G401 (cell line): ENCODE results near the gene ENTREP1. TPM values are rescaled to one million over a fixed set of nuclear protein-coding genes. Genes with fewer than 3 reads are reported as not detected.
"Not testable (repeated sequence)": the region's sequence is repeated elsewhere in the genome, so short reads cannot be mapped to it uniquely, and the experiment has no call there.

Experiments used
- DNase-seq: peaks from one replicate; pipeline ENCODE4 v3.0.0-alpha.2; 2015; ENCODE audit warnings: low spot score
- in situ Hi-C: cut with HindIII; loops from 2 replicates; pipeline ENCODE4 v1.10.0; 2016; ENCODE audit warnings: low sequenced_read_pairs, mixed read lengths
- total RNA-seq: library from RNA; depleted of rRNA; stranded (reverse); fragments of >200 nt; shearing (Covaris generic); gene quantifications from 2 replicates; pipeline ENCODE4 v1.2.3, GENCODE V29; 2014; rRNA removed

Gene ENTREP1, protein sequence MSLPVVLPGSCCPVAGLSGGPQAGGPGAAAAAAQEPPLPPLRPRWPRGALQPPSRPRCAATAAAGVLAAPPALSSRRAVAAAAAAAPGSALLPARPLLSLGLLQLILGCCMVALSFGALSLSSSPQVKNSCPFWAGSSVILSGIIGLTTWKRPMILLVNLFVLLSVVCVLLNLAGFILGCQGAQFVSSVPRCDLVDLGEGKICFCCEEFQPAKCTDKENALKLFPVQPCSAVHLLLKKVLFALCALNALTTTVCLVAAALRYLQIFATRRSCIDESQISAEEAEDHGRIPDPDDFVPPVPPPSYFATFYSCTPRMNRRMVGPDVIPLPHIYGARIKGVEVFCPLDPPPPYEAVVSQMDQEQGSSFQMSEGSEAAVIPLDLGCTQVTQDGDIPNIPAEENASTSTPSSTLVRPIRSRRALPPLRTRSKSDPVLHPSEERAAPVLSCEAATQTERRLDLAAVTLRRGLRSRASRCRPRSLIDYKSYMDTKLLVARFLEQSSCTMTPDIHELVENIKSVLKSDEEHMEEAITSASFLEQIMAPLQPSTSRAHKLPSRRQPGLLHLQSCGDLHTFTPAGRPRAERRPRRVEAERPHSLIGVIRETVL
- total RNA-seq, result not detected in 2 replicates

DNA sequence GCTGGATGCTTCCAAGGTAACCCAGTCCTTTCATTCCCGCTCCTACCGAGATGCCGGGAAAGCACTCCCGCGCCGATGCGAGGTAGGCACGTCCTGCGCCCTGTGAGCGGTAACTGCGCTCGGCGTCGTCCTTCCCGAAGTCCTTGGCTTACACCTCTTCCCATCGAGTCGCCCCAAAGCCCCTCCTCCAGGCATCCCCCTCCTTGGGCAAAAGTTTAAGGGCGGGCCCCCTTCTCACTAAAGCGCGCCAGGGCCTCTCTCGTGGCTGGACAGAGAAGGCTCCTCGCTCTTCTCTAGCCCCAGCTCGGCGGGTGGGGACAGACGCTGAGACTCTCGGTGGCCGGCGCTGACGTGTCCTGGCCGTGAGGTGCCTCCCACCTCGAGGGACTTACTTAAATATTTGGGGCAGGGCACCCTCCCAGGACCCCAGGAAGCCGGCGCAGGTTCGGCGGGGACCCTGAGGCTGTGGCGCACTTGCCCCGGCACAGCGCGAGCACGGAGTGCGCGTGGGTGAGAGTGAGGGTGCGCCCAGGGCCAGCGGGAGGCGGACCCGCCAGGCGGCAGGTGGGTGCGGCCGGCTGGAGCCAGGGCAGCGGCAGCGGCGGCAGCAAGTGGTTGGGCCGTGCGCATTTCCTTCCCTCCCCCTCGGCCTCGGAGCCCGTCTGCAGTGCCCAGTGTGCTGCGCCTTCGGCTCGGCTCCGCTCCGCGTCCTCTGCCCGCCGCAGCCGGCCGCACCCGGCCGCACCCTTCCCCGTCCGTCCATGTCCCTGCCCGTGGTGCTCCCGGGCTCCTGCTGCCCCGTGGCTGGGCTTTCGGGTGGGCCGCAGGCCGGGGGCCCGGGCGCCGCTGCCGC is at the start of gene ENTREP1:
TSS of gene ENTREP1 (plus strand) at position 667 of the 853 bp plus-strand sequence. CDS start at position 762, 95 bp downstream.
- peak; percentile 7 for DNase-seq
- in situ Hi-C loops, result no loop called here

DNA sequence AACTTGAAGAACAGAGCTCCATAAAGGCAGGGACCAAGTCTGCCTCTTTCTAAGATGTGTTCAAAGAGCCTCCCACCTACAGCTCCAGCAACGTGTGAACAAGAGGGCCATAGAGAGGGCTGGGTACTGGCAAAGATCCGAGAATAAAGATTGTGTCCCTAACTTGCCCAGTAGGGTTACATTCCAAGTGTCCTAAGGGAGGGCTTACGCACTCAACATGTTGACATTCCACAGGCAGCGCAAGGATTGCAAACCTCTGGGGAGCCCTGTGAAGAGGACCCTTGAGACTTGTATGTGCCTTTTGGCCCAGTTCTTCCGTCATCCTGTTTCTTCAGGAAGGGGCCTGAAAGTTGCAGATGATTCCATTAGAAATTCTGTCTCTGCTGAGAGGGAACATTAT is 48.2 kb upstream of the ENTREP1 start:
- no peak for DNase-seq
- in situ Hi-C loops, result no loop called here

DNA sequence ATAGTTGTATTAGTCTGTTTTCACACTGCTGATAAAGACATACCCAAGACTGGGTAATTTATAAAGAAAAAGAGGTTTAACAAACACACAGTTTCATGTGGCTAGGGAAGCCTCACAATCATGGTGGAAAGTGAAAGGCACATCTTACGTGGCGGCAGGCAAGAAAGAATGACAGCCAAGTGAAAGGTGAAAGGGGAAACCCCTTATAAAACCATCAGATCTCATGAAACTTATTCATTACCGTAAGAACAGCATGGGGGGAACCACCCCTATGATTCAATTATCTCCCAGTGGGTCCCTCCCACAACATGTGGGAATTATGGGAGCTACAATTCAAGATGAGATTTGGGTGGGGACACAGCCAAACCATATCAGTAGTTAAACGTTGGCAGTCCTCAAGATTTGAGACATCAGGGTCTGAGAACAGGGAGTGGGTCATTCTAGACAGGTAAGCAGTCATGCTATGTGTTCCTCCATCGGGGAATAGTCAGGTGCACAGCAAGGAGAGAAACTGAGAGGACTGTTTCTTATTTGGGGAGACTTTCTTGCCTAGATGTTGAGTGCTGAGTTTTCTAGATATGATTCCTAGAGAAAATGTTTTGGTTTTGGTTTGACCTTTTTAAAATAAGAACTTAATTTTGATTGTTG is 45.8 kb upstream of the ENTREP1 start:
- DNase-seq, result no peak
- in situ Hi-C loops, result no loop called here

DNA sequence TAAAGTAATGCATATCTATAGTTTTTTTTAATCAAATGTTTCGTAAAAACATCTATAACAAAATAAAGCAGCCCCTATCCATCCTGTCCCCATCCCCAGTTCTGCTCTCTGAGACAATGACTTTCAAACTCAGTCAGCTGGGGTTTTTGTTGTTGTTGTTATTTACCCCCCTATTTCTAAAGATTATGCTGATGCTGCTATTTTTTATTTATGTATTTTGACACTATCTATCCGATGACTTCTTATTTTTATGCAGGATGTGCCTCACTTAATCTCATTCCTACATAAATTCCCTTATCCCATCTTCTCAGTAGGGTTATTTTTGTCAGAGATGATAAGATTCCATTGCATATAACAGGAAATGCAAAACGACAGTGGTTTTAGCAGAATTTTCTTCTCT is 45.3 kb upstream of the ENTREP1 start:
- in situ Hi-C loops, result no loop called here

DNA sequence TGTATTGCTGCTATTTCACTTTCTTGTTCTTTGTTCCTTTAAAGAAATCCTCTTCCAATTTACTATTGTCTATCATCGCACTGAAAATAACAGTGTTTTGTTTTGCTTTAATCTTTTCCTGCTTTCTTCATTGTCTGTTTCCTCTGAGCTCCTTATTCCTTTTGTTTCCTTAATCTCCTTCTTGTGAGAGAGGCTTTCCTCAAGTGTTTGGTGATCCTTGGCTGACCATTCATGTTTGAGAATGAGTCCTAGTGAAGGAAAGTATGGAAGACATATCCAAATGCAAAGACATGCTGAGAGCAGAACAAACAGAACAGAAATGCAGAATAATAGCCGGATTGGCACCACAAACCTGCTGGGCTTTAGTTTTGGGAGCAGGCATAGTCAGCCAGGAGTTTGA is 42.0 kb upstream of the ENTREP1 start:
- DNase-seq, result no peak
- in situ Hi-C loops, result no loop called here

More for the DNA sequence above, 45.3 kb upstream of the ENTREP1 start:
- DNase-seq, result no peak

DNA sequence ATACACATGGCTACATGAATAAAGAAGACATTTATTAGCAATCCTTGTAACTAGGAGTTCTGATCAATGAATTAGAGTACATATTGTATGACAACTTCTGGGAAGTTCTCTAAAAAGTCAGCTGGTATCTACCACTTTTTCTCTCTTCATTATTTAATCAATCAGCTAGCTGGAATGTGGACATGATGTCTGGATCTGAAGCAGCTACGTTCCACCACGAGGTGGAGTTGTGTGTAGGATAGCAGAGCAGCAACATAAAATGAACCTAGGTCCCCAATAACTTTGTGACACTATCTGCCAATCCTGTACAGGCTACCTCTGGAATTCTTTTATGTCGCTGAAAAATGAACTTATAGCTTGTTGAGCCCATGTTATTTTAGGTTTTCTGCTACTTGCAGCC is 32.9 kb upstream of the ENTREP1 start:
- DNase-seq, result no peak
- in situ Hi-C loops, result no loop called here

DNA sequence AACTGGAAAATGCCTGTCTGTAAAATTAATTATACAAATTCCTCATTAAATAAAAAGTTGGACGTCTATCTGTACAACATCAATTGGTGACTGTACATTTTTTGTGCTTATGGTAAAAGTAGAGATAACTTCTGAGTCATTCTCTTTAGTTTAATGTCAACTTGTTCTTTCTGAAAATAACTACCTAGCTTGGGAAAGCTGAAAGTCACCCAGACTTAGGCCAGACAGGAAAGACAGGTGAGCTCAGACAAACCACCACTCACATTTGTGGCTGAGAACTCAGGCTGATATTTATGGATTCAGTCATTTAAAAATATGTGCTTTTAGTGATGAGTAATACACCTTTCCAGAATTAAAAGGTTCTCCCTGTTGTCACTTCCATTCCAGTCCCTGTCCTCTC is 31.9 kb upstream of the ENTREP1 start:
- DNase-seq, result no peak
- in situ Hi-C loops, result no loop called here

DNA sequence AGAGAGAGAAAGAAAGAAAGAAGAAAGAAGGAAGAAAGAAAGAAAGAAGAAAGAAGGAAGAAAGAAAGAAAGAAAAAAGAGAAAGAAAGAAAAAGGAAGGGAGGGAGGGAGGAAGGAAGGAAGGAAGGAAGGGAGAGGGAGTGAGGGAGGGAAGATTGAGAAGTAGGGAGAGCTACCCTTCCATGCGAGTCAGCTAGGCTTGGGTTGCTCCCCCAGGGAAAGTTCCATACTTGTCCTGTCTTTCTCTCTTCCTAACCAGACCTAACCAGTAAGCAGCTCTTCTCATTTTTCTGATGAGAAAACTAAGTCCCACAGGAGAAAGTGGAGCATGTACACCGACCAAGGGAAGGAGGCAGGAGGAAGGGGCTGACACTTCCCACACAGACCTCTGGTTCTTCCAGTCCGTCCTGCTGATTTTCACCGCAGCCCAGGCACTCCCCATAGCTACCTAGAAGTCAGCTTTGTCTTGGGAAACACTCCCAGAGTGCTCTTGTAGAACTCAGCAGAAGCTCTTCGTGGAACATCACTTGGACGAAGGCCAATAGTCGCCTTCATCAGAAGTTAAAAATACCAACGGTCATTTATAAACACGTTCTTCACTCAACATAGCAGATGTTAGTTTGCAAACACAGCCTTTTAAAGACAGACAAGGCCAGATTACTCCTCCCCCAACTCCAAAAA is 29.0 kb upstream of the ENTREP1 start:
- in situ Hi-C loops, result no loop called here
- DNase-seq, result no peak

DNA sequence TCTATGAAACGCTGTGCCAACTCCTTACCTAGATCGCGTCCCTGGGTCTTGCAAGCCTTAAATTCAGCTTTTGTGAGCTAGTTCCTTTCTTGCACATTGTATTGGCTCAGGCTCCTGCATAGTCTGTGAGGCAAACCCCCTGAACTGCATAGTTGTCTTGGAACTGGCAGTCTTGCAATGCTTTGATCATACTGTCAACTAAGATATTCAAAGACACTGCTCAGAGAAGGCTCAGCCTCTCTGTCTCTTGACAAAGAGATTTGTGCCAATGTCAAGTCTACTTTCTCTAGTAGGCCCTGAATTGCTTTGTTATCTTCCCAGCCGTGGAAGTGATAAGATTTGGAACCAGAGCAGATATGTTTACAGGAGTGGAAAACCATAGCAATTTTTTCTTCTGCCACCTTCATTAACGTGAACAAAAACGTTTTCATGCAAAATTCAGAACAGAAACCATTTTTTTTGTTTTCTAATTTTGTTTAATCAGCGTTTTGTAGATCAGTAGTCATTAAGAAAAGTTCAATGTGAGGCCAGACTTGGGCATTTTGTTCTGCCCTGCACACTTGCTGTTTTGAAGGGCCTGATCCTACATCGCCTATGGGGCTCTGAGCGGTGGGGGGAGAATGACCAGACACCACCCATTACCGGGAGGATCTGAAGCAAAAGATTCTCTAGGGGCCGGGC is 27.6 kb upstream of the ENTREP1 start:
- in situ Hi-C loops, result no loop called here
- no peak for DNase-seq

DNA sequence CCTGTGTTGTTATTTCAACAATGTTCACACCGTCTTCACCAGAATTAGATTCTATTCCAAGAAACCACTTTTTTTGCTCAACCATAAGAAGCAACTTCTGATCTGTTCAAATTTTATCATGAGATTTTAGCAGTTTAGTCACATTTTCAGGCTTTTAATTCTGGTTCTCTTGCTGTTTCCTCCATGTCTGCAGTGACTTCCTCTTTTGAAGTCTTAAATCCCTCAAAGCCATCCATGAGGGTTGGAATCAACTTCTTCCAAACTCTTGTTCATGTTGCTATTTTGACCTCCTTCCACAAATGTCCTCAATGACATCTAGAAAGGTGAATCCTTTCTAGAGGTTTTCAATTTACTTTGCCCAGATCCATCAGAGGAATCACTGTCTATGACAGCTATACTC is 25.7 kb upstream of the ENTREP1 start:
- in situ Hi-C loops, result no loop called here
- DNase-seq, result no peak

DNA sequence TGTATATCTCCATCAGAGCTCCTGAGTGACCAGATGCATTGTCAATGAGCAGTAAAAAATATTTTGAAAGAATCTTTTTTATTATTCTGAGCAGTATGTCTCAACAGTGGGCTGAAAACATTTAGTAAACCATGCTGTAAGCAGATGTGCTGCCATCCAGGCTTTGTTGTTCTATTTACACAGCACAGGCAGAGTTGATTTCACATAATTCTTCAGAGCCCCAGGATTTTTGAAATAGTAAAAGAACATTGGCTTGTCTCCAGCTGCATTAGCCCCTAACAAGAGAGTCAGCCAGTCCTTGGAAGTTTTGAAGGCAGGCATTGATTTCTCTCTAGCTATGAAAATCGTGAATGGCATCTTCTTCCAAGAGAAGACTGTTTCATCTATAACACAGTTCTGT is 25.2 kb upstream of the ENTREP1 start:
- no peak for DNase-seq
- in situ Hi-C loops, result no loop called here

DNA sequence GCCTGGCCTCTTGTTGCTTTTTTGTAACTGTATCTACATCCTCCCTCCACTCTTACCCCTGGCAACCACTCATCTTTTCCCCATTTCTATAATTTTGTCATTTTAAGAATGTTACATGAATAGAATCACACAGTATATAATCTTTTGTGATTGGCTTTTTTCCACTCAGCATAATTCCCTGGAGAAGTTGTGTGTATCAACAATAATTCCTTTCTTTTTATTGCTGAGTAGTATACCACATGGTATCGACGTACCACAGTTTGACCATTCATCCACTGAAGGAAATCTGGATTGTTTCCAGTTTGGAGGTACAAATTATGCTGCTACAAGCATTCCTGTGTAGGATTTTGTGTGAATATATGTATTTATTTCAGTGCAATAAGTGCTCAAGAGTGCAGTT is 21.7 kb upstream of the ENTREP1 start:
- DNase-seq, result no peak
- in situ Hi-C loops, result no loop called here

DNA sequence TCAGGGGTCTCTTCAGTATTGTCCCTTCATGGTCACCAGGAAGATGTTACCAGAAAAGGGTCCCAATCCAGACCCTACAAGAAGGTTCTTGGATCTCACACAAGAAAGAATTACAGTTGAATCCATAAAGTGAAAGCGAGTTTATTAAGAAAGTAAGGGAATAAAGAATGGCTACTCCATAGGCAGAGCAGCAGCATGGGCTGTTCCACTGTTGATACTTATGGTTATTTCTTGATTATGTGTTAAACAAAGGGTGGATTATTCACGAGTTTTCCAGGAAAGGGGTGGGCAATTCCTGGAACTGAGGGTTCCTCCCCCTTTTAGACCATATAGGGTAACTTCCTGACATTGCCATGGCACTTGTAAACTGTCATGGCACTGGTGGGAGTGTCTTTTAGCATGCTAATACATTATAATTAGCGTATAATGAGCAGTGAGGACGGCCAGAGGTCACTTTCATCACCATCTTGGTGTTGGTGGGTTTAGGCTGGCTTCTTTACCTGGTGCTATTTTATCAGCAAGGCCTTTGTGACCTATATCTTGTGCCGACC is 18.0 kb upstream of the ENTREP1 start:
- in situ Hi-C loops, DNase-seq: not testable (repeated sequence)

DNA sequence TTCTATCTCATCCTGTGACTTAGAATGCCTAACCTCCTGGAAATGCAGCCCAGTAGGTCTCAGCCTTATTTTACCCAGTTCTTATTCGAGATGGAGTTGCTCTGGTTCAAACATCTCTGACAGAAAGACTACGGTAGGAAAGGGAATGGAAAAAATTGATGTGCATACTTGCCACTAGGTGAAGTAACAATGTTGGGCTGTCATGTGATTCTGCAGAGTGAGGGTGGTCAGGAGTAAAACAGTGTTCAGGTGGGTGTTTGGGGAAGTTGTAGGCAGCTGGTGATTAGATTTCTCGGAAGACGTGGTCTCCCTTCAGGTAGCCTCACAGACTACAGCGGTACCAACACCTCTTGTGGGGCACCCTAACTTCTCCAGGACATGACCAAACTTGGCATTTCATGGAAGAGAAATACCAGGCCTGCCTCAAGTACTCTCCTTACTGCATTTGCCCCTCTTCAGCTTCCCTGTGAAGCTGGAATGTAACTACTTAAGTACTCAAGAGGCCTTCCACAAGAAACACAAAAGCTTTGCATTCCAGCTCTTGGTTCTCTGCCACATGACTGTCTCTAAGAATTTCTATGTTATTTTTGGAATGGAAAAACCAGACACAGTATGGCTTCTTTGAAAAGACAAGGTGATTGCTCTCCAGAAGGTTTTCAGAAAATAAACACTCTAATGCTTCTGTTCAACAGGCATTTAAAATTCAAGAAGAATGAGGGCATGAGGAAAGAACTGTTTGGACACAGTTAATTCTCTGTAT is 17.4 kb upstream of the ENTREP1 start:
- no peak for DNase-seq
- in situ Hi-C loops, result no loop called here

DNA sequence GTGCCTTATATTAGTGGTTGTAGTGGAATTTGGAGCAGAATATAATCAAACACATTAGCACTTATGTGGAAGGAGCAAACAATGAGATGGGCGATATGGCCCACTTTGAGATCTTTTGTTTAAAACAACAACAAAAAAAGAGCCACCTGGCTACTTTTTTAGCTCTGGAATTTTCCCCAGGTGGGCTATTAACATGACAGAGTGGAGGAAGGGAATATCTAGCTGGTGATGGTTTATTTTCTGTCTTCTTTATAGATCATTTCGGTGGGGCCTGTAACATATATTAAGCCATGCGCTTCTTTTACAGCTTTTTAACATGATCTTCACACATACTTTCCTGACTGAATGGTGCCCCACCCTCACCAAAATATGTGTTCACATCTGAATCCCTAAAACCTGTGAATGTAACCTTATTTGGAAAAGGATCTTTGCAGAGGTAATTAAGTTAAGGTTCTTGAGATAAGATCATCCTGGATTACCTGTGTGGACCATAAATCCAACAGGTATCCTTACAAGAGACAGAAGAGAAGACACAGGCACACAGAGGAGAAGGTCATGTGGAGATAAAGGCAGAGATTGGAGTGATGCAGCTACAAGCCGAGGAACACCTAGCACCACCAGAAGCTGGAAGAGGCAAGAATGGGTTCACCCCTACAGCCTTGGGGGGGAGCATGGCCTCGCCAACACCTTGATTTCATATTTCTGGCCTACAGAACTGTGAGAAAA is 16.6 kb upstream of the ENTREP1 start:
- DNase-seq, result no peak
- in situ Hi-C loops, result no loop called here

DNA sequence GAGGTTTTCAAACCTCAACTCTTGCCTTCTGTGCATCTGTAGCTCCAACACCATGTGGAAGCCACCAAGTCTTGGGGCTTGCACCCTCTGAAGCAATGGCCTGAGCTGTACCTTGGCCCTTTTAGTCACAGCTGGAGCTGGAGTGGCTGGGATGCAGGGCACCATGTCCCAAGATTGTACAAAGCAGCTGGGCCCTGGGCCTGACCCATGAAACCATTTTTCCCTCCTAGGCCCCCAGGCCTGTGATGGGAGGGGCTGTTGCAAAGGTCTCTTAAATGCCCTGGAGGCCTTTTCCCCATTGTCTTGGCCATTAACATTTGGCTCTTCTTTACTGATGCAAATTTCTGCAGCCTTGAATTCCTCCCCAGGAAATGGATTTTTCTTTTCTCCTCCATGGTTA is 11.8 kb upstream of the ENTREP1 start:
- DNase-seq, result no peak
- in situ Hi-C loops, result no loop called here

DNA sequence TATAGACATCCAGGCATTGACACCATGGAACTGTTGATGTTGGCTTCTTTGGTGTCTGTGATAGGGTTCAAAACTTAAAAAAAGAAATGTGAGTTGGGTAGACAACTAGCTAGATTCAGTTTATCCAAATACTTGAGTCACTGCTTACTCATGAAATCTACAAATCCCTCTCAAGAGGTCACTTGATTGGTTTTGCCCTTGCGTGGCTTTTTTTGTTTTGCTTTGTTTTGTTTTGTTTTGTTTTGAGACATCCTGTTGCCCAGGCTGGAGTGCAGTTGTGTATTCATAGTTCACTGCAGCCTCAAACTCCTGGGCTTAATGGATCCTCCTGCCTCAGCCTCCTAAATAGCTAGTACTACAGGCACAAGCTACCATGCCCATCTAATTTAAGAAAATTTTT is 10.5 kb upstream of the ENTREP1 start:
- DNase-seq, result no peak
- in situ Hi-C loops, result no loop called here
